Testis (tissue), 3 donors: ENCODE results near the gene IQCF2. TPM values are rescaled to one million over a fixed set of nuclear protein-coding genes. Genes with fewer than 3 reads are reported as not detected.

ENCODE experiments used
- DNase-seq: peaks from one replicate; pipeline ENCODE4 v3.0.0-alpha.2; 2019
- H3K27ac ChIP-seq, 2 donors: fragments of 200-600 bp; sonication (generic); one replicate each; pipeline ENCODE4 v1.5.1; 2019
- H3K27me3 ChIP-seq: fragments of 200-600 bp; sonication (generic); one replicate; pipeline ENCODE4 v1.5.1; 2019
- H3K36me3 ChIP-seq: fragments of 200-600 bp; sonication (generic); one replicate; pipeline ENCODE4 v1.5.1; 2017; ENCODE audit warnings: low read depth; ENCODE audit errors: missing control alignments
- H3K4me1 ChIP-seq: fragments of 200-600 bp; sonication (generic); one replicate; pipeline ENCODE4 v1.5.1; 2019
- H3K4me3 ChIP-seq, 2 donors: fragments of 200-600 bp; sonication (generic); one replicate each; pipeline ENCODE4 v1.5.1; 2017 to 2019
- H3K9me3 ChIP-seq: fragments of 200-600 bp; sonication (generic); one replicate; pipeline ENCODE4 v1.5.1; 2017
- POLR2A ChIP-seq: fragments of 450-650 bp; IDR thresholded peaks from one replicate; pipeline ENCODE4 v1.6.1; 2017; ENCODE audit warnings: antibody characterized with exemption, mild to moderate bottlenecking, moderate library complexity
- WGBS, 2 donors: methylation state at CpG; one replicate each; pipeline ENCODE4 v1.1.5; 2018; 5-methylcytosine and 5-hydroxymethylcytosine counted together
- intact Hi-C: fragments of 100-400 bp; cut with DNase I; formaldehyde crosslinking; loops from one replicate; pipeline ENCODE4 v1.15.1; 2023; ENCODE audit warnings: low total_unique reads
- polyA plus RNA-seq: library from polyadenylated mRNA; stranded (reverse); fragments of 350-450 nt; fragmentation: Illumina TruSeq; extraction: RNeasy Lipid Tissue Mini Kit (QIAGEN cat#74804); gene quantifications from one replicate; pipeline ENCODE4 v1.2.3, GENCODE V29; 2014; ENCODE audit warnings: low read depth, low replicate concordance; ENCODE audit not compliant: insufficient read depth
- total RNA-seq, 2 donors: library from RNA; depleted of rRNA; stranded (reverse); fragments of >200 nt; gene quantifications; one replicate each; pipeline ENCODE4 v1.2.3, GENCODE V29; 2016
- TF ChIP-seq, protein P1 (sequence below), 3 experiments: fragments of 450-650 bp in 2 of 3; fragments of 200-600 bp in 1 of 3; sonication (generic) in 1 of 3; IDR thresholded peaks; one replicate each; pipeline ENCODE4 v1.5.1; 2016 to 2019; ENCODE audit warnings: antibody characterized with exemption in 3 of 3, mild to moderate bottlenecking in 2 of 3, moderate library complexity in 1 of 3

IQCF2 gene
- total and polyA plus RNA-seq, 3 donors from 2014 or later = 20.1 to 78.0 (median 65.9) TPM

DNA sequence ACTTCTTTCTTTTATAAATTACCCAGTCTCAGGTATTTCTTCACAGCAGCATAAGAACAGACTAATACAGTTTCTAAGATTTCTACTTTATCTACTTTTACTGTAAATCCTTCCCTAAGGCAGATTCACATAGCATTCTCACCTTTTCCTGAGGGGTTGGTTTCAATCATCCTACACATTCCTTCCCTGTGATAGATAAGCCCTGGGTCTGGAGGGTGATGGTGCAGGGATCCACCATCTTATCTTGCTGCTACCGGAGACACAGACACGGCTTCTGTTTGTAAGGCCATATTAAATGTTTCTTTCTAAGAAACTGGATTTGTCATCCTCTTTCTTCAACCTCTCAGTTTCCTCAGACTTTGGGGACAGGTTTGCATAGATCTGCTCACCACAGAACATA lies 7.9 kb downstream of the IQCF2 start:
- intact Hi-C loops = no loop called here
- H3K36me3 ChIP-seq = no peaks in the 10 kb centered on the region
- H3K4me1 ChIP-seq = no peaks in the 10 kb centered on the region
- H3K4me3 ChIP-seq = no peak overlapping the region
- no peaks in the 10 kb centered on the region for H3K27me3 ChIP-seq
- DNase-seq = no peak
- H3K9me3 ChIP-seq = no peaks in the 10 kb centered on the region
- WGBS, 2 donors = 24 to 35% methylated on average over 2 of the region's 2 CpGs
- TF ChIP-seq, protein P1, sequence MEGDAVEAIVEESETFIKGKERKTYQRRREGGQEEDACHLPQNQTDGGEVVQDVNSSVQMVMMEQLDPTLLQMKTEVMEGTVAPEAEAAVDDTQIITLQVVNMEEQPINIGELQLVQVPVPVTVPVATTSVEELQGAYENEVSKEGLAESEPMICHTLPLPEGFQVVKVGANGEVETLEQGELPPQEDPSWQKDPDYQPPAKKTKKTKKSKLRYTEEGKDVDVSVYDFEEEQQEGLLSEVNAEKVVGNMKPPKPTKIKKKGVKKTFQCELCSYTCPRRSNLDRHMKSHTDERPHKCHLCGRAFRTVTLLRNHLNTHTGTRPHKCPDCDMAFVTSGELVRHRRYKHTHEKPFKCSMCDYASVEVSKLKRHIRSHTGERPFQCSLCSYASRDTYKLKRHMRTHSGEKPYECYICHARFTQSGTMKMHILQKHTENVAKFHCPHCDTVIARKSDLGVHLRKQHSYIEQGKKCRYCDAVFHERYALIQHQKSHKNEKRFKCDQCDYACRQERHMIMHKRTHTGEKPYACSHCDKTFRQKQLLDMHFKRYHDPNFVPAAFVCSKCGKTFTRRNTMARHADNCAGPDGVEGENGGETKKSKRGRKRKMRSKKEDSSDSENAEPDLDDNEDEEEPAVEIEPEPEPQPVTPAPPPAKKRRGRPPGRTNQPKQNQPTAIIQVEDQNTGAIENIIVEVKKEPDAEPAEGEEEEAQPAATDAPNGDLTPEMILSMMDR (IDR thresholded peaks at IDR 0.05) = no peak
- no peak for TF ChIP-seq POLR2A
- H3K27ac ChIP-seq = no peak overlapping the region

DNA sequence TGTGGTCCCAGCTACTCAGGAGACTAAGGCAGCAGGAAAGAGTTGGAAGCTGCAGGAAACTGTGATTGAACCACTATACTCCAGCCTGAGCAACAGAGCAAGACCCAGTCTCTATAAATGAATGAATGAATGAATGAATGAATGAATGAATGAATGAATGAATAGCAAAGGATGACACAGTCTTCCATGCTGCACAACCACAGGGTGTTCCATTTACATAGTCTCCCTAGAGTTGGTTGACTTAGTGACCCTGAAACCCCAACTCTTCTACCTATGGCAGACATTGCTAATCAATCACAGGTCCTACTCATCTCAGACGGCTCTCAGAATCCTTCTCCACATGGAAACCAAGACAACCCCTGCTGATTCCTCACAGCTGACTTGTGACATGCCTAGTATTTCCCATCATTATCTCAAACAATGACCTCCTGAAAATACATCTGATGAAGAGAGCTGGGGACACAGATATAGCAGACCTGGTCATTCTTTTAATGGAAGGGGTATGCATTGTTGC lies 11.9 kb downstream of the IQCF2 start:
- DNase-seq = no peak
- TF ChIP-seq, protein P1 (IDR thresholded peaks at IDR 0.05) = no peak
- TF ChIP-seq POLR2A = no peak
- Histone ChIP-seq H3K27me3 (no peaks in the 10 kb centered on the region), H3K9me3 (no peaks in the 10 kb centered on the region), H3K27ac (no peak overlapping the region), H3K36me3 (no peaks in the 10 kb centered on the region), H3K4me1 (no peaks in the 10 kb centered on the region), H3K4me3 (no peak overlapping the region)
- intact Hi-C loops = no loop called here
- 76% methylated on average over 1 of the region's 1 CpG for WGBS, 2 donors

DNA sequence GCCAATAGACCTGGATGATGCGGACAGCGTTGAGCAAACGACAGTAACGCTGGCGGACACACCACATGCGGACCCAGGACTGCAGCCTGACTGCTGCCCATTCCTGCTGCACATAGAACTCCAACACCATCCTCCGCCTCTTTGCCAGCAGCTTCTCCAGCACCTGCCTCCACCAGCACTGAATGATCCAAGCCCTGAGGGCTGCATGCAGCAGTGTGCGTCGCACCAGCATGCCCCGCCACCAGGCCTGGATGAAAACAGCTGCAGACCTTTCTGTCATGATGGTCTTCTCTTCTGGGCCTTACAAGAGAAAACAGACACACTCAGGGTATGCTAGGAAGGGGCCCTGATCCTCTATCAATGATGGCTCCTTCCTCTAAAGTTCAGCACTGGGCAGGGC lies 12.5 kb downstream of the IQCF2 start:
- no peaks in the 10 kb centered on the region for H3K36me3 ChIP-seq
- H3K27me3 ChIP-seq = no peaks in the 10 kb centered on the region
- no peak for DNase-seq
- no peak overlapping the region for H3K27ac ChIP-seq
- TF ChIP-seq, protein P1 (IDR thresholded peaks at IDR 0.05) = no peak
- TF ChIP-seq POLR2A = no peak
- 91 to 92% methylated on average over 5 to 10 of the region's 10 CpGs for WGBS, 2 donors
- H3K4me1 ChIP-seq = no peaks in the 10 kb centered on the region
- intact Hi-C loops = no loop called here
- H3K9me3 ChIP-seq = no peaks in the 10 kb centered on the region
- no peak overlapping the region for H3K4me3 ChIP-seq

DNA sequence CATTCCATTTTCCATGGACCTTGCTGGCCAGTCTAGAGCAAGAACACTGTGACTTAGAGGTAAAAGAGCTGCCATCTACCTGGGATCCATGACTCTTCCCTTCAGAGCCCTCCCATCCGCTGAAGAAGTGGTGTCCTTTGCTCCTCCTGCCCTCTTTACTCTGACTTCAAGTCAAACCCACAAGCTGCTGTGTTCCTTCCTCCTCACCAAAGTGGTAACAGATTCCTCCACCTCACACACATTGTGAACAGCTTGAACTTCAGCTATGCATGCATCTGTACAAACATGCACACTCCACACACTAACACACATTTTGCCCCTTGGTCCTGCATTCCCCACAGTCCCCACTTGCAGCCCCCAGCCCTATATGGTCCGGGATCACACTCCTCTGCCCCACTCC lies 13.0 kb downstream of the IQCF2 start:
- no peaks in the 10 kb centered on the region for H3K4me1 ChIP-seq

DNA sequence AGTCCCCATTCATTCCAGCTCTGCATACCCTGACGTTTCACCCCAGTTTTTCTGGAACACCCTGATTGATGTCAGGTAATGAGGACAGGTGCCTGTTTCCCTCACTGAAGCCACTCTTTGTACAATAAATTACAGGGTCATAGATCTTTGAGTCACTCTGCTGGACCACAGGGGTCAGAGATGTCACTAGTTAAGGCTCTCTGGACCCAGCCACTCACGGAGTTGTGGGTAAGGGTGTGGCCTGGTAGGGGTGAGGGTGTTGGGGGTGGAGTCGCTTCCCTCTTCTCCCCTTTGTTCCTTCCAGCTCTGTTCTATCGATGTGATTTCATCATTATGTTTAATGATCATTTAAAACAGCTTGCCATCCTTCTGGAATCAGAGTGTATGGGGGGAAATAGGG lies 13.5 kb downstream of the IQCF2 start:
- Histone ChIP-seq H3K36me3 (no peaks in the 10 kb centered on the region), H3K9me3 (no peaks in the 10 kb centered on the region), H3K27ac (no peak overlapping the region), H3K4me3 (no peak overlapping the region), H3K4me1 (no peaks in the 10 kb centered on the region), H3K27me3 (no peaks in the 10 kb centered on the region)
- no peak for DNase-seq
- 68 to 76% methylated on average over 4 of the region's 4 CpGs for WGBS, 2 donors
- intact Hi-C loops = no loop called here
- TF ChIP-seq, protein P1 (IDR thresholded peaks at IDR 0.05) = no peak
- no peak for TF ChIP-seq POLR2A

More for the DNA sequence above, 13.0 kb downstream of the IQCF2 start:
- Histone ChIP-seq H3K27ac (no peak overlapping the region), H3K9me3 (no peaks in the 10 kb centered on the region), H3K4me3 (no peak overlapping the region), H3K36me3 (no peaks in the 10 kb centered on the region), H3K27me3 (no peaks in the 10 kb centered on the region)
- 76 to 85% methylated on average over 2 of the region's 2 CpGs for whole genome bisulfite sequencing, 2 donors
- TF ChIP-seq, protein P1 (IDR thresholded peaks at IDR 0.05) = no peak
- TF ChIP-seq POLR2A = no peak
- intact Hi-C loops = no loop called here
- no peak for DNase-seq
